KMS-11 (cell line): ENCODE measurements around the gene ARHGEF28.

Experiments
- H2AFZ ChIP-seq: fragments of 200-600 bp; sonication (generic); 2 replicates; pipeline ENCODE4 v1.6.1; 2016; ENCODE audit warnings: antibody characterized with exemption, mixed run types, low read depth
- H3K27ac ChIP-seq: fragments of 200-600 bp; sonication (generic); 2 replicates; pipeline ENCODE4 v1.6.1; 2016; ENCODE audit warnings: mild to moderate bottlenecking, mixed run types
- H3K27me3 ChIP-seq: fragments of 200-600 bp; sonication (generic); 2 replicates; pipeline ENCODE4 v1.6.1; 2017; ENCODE audit warnings: mild to moderate bottlenecking, low read depth, mixed run types, moderate library complexity; ENCODE audit not compliant: insufficient read depth
- H3K36me3 ChIP-seq: fragments of 200-600 bp; sonication (generic); 2 replicates; pipeline ENCODE4 v1.6.1; 2017; ENCODE audit warnings: mild to moderate bottlenecking, mixed run types; ENCODE audit not compliant: insufficient read depth
- H3K4me1 ChIP-seq: fragments of 200-600 bp; sonication (generic); 2 replicates; pipeline ENCODE4 v1.6.1; 2016; ENCODE audit warnings: mild to moderate bottlenecking, low read depth, mixed run types; ENCODE audit not compliant: poor library complexity, severe bottlenecking
- H3K4me2 ChIP-seq: fragments of 200-600 bp; sonication (generic); 2 replicates; pipeline ENCODE4 v1.7.0; 2016; ENCODE audit warnings: mild to moderate bottlenecking, mixed run types
- H3K4me3 ChIP-seq: fragments of 200-600 bp; sonication (generic); IDR thresholded peaks from 2 replicates; pipeline ENCODE4 v1.6.1; 2017; ENCODE audit warnings: low read depth, low read length, mixed read lengths; ENCODE audit not compliant: insufficient read depth
- H3K79me2 ChIP-seq: fragments of 200-600 bp; sonication (generic); 2 replicates; pipeline ENCODE4 v1.6.1; 2016; ENCODE audit warnings: low read depth, mixed run types; ENCODE audit not compliant: insufficient read depth
- H3K9ac ChIP-seq: fragments of 200-600 bp; sonication (generic); 2 replicates; pipeline ENCODE4 v1.6.1; 2016; ENCODE audit warnings: mild to moderate bottlenecking, mixed run types
- H4K20me1 ChIP-seq: fragments of 200-600 bp; sonication (generic); 2 replicates; pipeline ENCODE4 v1.6.1; 2016; ENCODE audit warnings: mild to moderate bottlenecking, mixed run types; ENCODE audit not compliant: insufficient read depth
- CTCF ChIP-seq: fragments of 200-600 bp; sonication (generic); conservative IDR thresholded peaks from 2 replicates; pipeline ENCODE4 v1.6.1; 2017; ENCODE audit warnings: low read depth, mild to moderate bottlenecking, antibody characterized with exemption, low read length, moderate library complexity, mixed read lengths

Gene ARHGEF28

GRCh38 chr5:73705364-73705763 lies 79.4 kb downstream of the ARHGEF28 start:
- H3K27ac ChIP-seq: no peak overlapping the region
- H4K20me1 ChIP-seq: no peaks in the 10 kb centered on the region
- no peaks in the 10 kb centered on the region for H3K27me3 ChIP-seq
- H3K4me1 ChIP-seq: no peaks in the 10 kb centered on the region
- no peaks in the 10 kb centered on the region for H3K36me3 ChIP-seq
- H3K79me2 ChIP-seq: no peaks in the 10 kb centered on the region
- H3K4me3 ChIP-seq: no peak overlapping the region
- no peak overlapping the region for H3K9ac ChIP-seq
- no peak overlapping the region for H2AFZ ChIP-seq
- no peak for TF ChIP-seq CTCF
- no peak overlapping the region for H3K4me2 ChIP-seq

- Histone ChIP-seq H3K9ac (no peak overlapping the region), H3K4me1 (no peaks in the 10 kb centered on the region), H2AFZ (no peak overlapping the region), H4K20me1 (no peaks in the 10 kb centered on the region), H3K79me2 (no peaks in the 10 kb centered on the region), H3K4me3 (no peak overlapping the region), H3K4me2 (no peak overlapping the region), H3K36me3 (no peaks in the 10 kb centered on the region), H3K27ac (no peak overlapping the region), H3K27me3 (no peaks in the 10 kb centered on the region)
- no peak for TF ChIP-seq CTCF
Measured at GRCh38 chr5:73706963-73707362, 81.0 kb downstream of the ARHGEF28 start.

GRCh38 chr5:73709536-73710129 lies 83.6 kb downstream of the ARHGEF28 start:
- H3K79me2 ChIP-seq: no peaks in the 10 kb centered on the region
- no peak overlapping the region for H3K4me2 ChIP-seq
- H4K20me1 ChIP-seq: no peaks in the 10 kb centered on the region
- H3K4me3 ChIP-seq: no peak overlapping the region
- H3K36me3 ChIP-seq: no peaks in the 10 kb centered on the region
- no peak overlapping the region for H3K9ac ChIP-seq
- H3K27me3 ChIP-seq: no peaks in the 10 kb centered on the region
- no peaks in the 10 kb centered on the region for H3K4me1 ChIP-seq
- no peak for TF ChIP-seq CTCF
- no peak overlapping the region for H2AFZ ChIP-seq
- H3K27ac ChIP-seq: no peak overlapping the region

GRCh38 chr5:73716284-73716808 lies 90.3 kb downstream of the ARHGEF28 start:
- Histone ChIP-seq H3K4me2 (no peak overlapping the region), H3K27ac (no peak overlapping the region), H4K20me1 (no peaks in the 10 kb centered on the region), H3K79me2 (no peaks in the 10 kb centered on the region), H3K27me3 (no peaks in the 10 kb centered on the region), H3K9ac (no peak overlapping the region), H3K4me3 (no peak overlapping the region), H3K36me3 (no peaks in the 10 kb centered on the region), H3K4me1 (no peaks in the 10 kb centered on the region), H2AFZ (no peak overlapping the region)
- TF ChIP-seq CTCF: no peak
